ENCODE measurements around the gene CAPN9.

GRCh38 chr1:230735447-230735846 lies 11.7 kb upstream of the CAPN9 start:
- TF ChIP-seq POLR2A (IDR thresholded peaks at IDR 0.05; ENCODE audit: low read depth, low read length) (no peak), POLR2AphosphoS5 (IDR thresholded peaks at IDR 0.05; ENCODE audit: low read depth, low read length) (no peak), TAF1 (IDR thresholded peaks at IDR 0.05; ENCODE audit: low read depth, low read length) (no peak), SPI1 (IDR thresholded peaks at IDR 0.05; ENCODE audit: low read depth, low read length) (no peak), PAX5 (IDR thresholded peaks at IDR 0.05; ENCODE audit: insufficient read depth, low read length, severe bottlenecking) (no peak)

Measured in GM12891 (cell line).